ENCODE measurements around the gene NDUFS6. TPM values are rescaled to one million over a fixed set of nuclear protein-coding genes. Genes with fewer than 3 reads are reported as not detected.

Gene NDUFS6
- total and polyA plus RNA-seq, 8 donors = 12.8 to 95.0 (median 86.0) TPM; not detected in 1

GRCh38 chr5:1858436-1858835 lies 57.2 kb downstream of the NDUFS6 start:
- H3K27ac ChIP-seq = no peak overlapping the region
- intact Hi-C loops (cut with DNase I; ENCODE audit: low total_unique reads) = no loop called here
- H3K4me3 ChIP-seq = no peak overlapping the region
- no peak for TF ChIP-seq EP300 (IDR thresholded peaks at IDR 0.05)
- TF ChIP-seq POLR2A (IDR thresholded peaks at IDR 0.05) = no peak
- TF ChIP-seq CTCF (IDR thresholded peaks at IDR 0.05) = no peak
- no peak for TF ChIP-seq POLR2AphosphoS5 (IDR thresholded peaks at IDR 0.05)
- no peak for DNase-seq
- H3K9me3 ChIP-seq = no peaks in the 10 kb centered on the region
- no peaks in the 10 kb centered on the region for H3K36me3 ChIP-seq
- no peaks in the 10 kb centered on the region for H3K4me1 ChIP-seq
- H3K27me3 ChIP-seq = peaks cover 0 to 51% (median 17%) of the 10 kb centered on the region in 3 donors
- WGBS, 5 donors = 88 to 96% (median 93%) methylated on average over 7 to 16 of the region's 16 CpGs

GRCh38 chr5:1859099-1859498 lies 57.9 kb downstream of the NDUFS6 start:
- Histone ChIP-seq H3K36me3 (no peaks in the 10 kb centered on the region), H3K27ac (no peak overlapping the region), H3K9me3 (no peaks in the 10 kb centered on the region), H3K27me3 (peaks cover 0 to 50% (median 12%) of the 10 kb centered on the region in 3 donors), H3K4me3 (no peak overlapping the region), H3K4me1 (no peaks in the 10 kb centered on the region)
- 79 to 88% (median 85%) methylated on average over 9 to 10 of the region's 10 CpGs for WGBS, 5 donors
- TF ChIP-seq POLR2A (IDR thresholded peaks at IDR 0.05) (no peak), CTCF (IDR thresholded peaks at IDR 0.05) (no peak), POLR2AphosphoS5 (IDR thresholded peaks at IDR 0.05) (no peak), EP300 (IDR thresholded peaks at IDR 0.05) (no peak)
- no peak for DNase-seq
- intact Hi-C loops (cut with DNase I; ENCODE audit: low total_unique reads) = no loop called here

- no peak overlapping the region for H3K27ac ChIP-seq
- H3K4me1 ChIP-seq = no peaks in the 10 kb centered on the region
- no peaks in the 10 kb centered on the region for H3K9me3 ChIP-seq
- peaks cover 0 to 50% (median 8%) of the 10 kb centered on the region in 3 donors for H3K27me3 ChIP-seq
- intact Hi-C loops (cut with DNase I; ENCODE audit: low total_unique reads) = no loop called here
- TF ChIP-seq POLR2AphosphoS5 (IDR thresholded peaks at IDR 0.05) = no peak
- TF ChIP-seq EP300 (IDR thresholded peaks at IDR 0.05) = no peak
- TF ChIP-seq CTCF (IDR thresholded peaks at IDR 0.05) = no peak
- DNase-seq = no peak
- WGBS, 5 donors = 68 to 90% (median 81%) methylated on average over 5 to 22 of the region's 22 CpGs
- no peak overlapping the region for H3K4me3 ChIP-seq
- H3K36me3 ChIP-seq = no peaks in the 10 kb centered on the region
These were observed 58.9 kb downstream of the NDUFS6 start for GRCh38 chr5:1860021-1860610.

- intact Hi-C loops (cut with DNase I; ENCODE audit: low total_unique reads) = no loop called here
- Histone ChIP-seq H3K9me3 (no peaks in the 10 kb centered on the region), H3K4me3 (no peak overlapping the region), H3K36me3 (no peaks in the 10 kb centered on the region), H3K4me1 (no peaks in the 10 kb centered on the region), H3K27me3 (peaks cover 0 to 50% (median 16%) of the 10 kb centered on the region in 3 donors), H3K27ac (no peak overlapping the region)
- DNase-seq = no peak
- 55 to 71% (median 67%) methylated on average over 5 to 7 of the region's 7 CpGs for WGBS, 5 donors
- TF ChIP-seq EP300 (IDR thresholded peaks at IDR 0.05) = no peak
- TF ChIP-seq CTCF (IDR thresholded peaks at IDR 0.05) = no peak
- TF ChIP-seq POLR2AphosphoS5 (IDR thresholded peaks at IDR 0.05) = no peak
- TF ChIP-seq POLR2A (IDR thresholded peaks at IDR 0.05) = no peak
These were observed 59.7 kb downstream of the NDUFS6 start for GRCh38 chr5:1860949-1861348.
